Endothelial cell of umbilical vein (primary cell): ENCODE measurements around the gene PAX8. TPM values are rescaled to one million over a fixed set of nuclear protein-coding genes. Genes with fewer than 3 reads are reported as not detected.
"Not testable (repeated sequence)": the region's sequence is repeated elsewhere in the genome, so short reads cannot be mapped to it uniquely, and the experiment has no call there.

ENCODE experiments used
- BruUV-seq: library from RNA; stranded (reverse); fragments of 400-500 nt; replicated peaks from 2 replicates; lab custom pipeline; 2021; lab: Mats Ljungman, UMichigan
- CTCF ChIA-PET: fragments of 300-600, 350-600 bp; sonication (Branson Sonifier 250); formaldehyde crosslinking; loops from one replicate; lab custom pipeline; 2021; ENCODE audit warnings: antibody characterized with exemption, inconsistent platforms; lab: Charles Lee
- POLR2A ChIA-PET: fragments of 300-600, 350-600 bp; sonication (Branson Sonifier 250); formaldehyde crosslinking; loops from one replicate; lab custom pipeline; 2021; ENCODE audit warnings: antibody characterized with exemption, inconsistent platforms; lab: Charles Lee
- DNase-seq: peaks from one replicate; pipeline ENCODE4 v3.0.0-alpha.2; 2011; ENCODE audit warnings: low read depth, low spot score
- FAIRE-seq: peaks from 2 replicates; lab custom pipeline; 2011; peaks lifted over from hg19 to GRCh38; lab: Jason Lieb, UNC
- H2AFZ ChIP-seq: 2 replicates; pipeline ENCODE4 v1.6.0; 2012; ENCODE audit warnings: low read depth, low read length, control low read depth, inconsistent platforms
- H3K27ac ChIP-seq: 2 replicates; pipeline ENCODE4 v1.5.1; 2011; ENCODE audit warnings: low read depth, mild to moderate bottlenecking, control low read depth, low read length, moderate library complexity; ENCODE audit not compliant: insufficient read depth
- H3K27me3 ChIP-seq, 2 experiments: 2 replicates each; pipeline versions ENCODE4 v1.6.0 to v1.6.1; 2011; ENCODE audit warnings: low read length in 2 of 2, mixed read lengths in 1 of 2; ENCODE audit not compliant: control insufficient read depth in 2 of 2, insufficient read depth in 2 of 2
- H3K36me3 ChIP-seq, 2 experiments: 2 replicates in 1 of 2; 3 replicates in 1 of 2; pipeline ENCODE4 v1.5.1; 2011; ENCODE audit warnings: low read length in 2 of 2, mild to moderate bottlenecking in 1 of 2, moderate library complexity in 1 of 2; ENCODE audit not compliant: control insufficient read depth in 2 of 2, insufficient read depth in 2 of 2; ENCODE audit errors: extremely low read depth in 1 of 2
- H3K4me1 ChIP-seq: 3 replicates; pipeline ENCODE4 v1.5.1; 2011; ENCODE audit warnings: mild to moderate bottlenecking, low read length; ENCODE audit not compliant: control insufficient read depth, insufficient read depth; ENCODE audit errors: extremely low read depth
- H3K4me2 ChIP-seq: 2 replicates; pipeline ENCODE4 v1.6.1; 2011; ENCODE audit warnings: low read length, control low read depth, mixed read lengths; ENCODE audit not compliant: insufficient read depth
- H3K4me3 ChIP-seq, 3 experiments: fragments of 200-600 bp in 1 of 3; sonication (generic), shearing (Covaris generic) in 1 of 3; replicated peaks in 1 of 3; 2 replicates each; pipeline ENCODE4 v1.5.1; 2011 to 2016; ENCODE audit warnings: control low read depth in 3 of 3, low read length in 3 of 3, mild to moderate bottlenecking in 2 of 3, inconsistent platforms in 1 of 3, low read depth in 1 of 3, moderate library complexity in 1 of 3; ENCODE audit not compliant: insufficient read depth in 1 of 3
- H3K79me2 ChIP-seq: 2 replicates; pipeline ENCODE4 v1.6.0; 2012; ENCODE audit warnings: low read length, inconsistent platforms; ENCODE audit not compliant: control insufficient read depth, insufficient read depth
- H3K9ac ChIP-seq: replicated peaks from 2 replicates; pipeline ENCODE3; 2011; ENCODE audit warnings: low read length, control low read depth; ENCODE audit not compliant: insufficient read depth; ENCODE audit errors: extremely low read depth
- H3K9me1 ChIP-seq: replicated peaks from 3 replicates; pipeline ENCODE4 v1.6.0; 2011; ENCODE audit warnings: mild to moderate bottlenecking, low read length; ENCODE audit not compliant: control insufficient read depth, insufficient read depth; ENCODE audit errors: extremely low read depth
- H3K9me3 ChIP-seq: replicated peaks from 2 replicates; pipeline ENCODE4 v1.5.1; 2012; ENCODE audit warnings: low read length, inconsistent platforms; ENCODE audit not compliant: control insufficient read depth, insufficient read depth
- H4K20me1 ChIP-seq: replicated peaks from 2 replicates; pipeline ENCODE3; 2011; ENCODE audit warnings: mild to moderate bottlenecking, low read length; ENCODE audit not compliant: control insufficient read depth, insufficient read depth; ENCODE audit errors: extremely low read depth
- CTCF ChIP-seq, 2 donors: IDR thresholded peaks; 1 replicate in 1 of 2; 2 replicates in 1 of 2; pipeline ENCODE4 v1.5.1; 2011; ENCODE audit warnings: low read length in 2 of 2, mild to moderate bottlenecking in 2 of 2, moderate library complexity in 2 of 2, control low read depth in 1 of 2, inconsistent platforms in 1 of 2, low read depth in 1 of 2; ENCODE audit not compliant: insufficient read depth in 1 of 2; ENCODE audit errors: extremely low read depth in 1 of 2
- EZH2 ChIP-seq: IDR thresholded peaks from 2 replicates; pipeline ENCODE4 v1.6.1; 2012; ENCODE audit warnings: borderline replicate concordance, low read depth, mild to moderate bottlenecking, moderate library complexity, low read length, inconsistent platforms; ENCODE audit not compliant: severe bottlenecking
- FOS ChIP-seq: IDR thresholded peaks from 2 replicates; pipeline ENCODE4 v1.6.1; 2011; ENCODE audit warnings: mild to moderate bottlenecking, low read length, moderate library complexity, borderline replicate concordance; ENCODE audit not compliant: insufficient read depth
- GATA2 ChIP-seq: IDR thresholded peaks from 2 replicates; pipeline ENCODE4 v1.7.0; 2011; ENCODE audit warnings: low read depth, mild to moderate bottlenecking, moderate library complexity, mixed read lengths, low read length; ENCODE audit not compliant: insufficient read length, insufficient read depth
- JUN ChIP-seq: IDR thresholded peaks from 2 replicates; pipeline ENCODE4 v1.6.1; 2011; ENCODE audit warnings: borderline replicate concordance, low read depth; ENCODE audit not compliant: insufficient read length, insufficient read depth
- MAX ChIP-seq: IDR thresholded peaks from 2 replicates; pipeline ENCODE4 v1.6.1; 2011; ENCODE audit not compliant: insufficient read depth, insufficient read length
- MYC ChIP-seq: IDR thresholded peaks from one replicate; pipeline ENCODE4 v1.6.1; 2011; ENCODE audit warnings: mild to moderate bottlenecking, low read depth, low read length
- POLR2A ChIP-seq: IDR thresholded peaks from 2 replicates; pipeline ENCODE4 v1.6.1; 2012; ENCODE audit warnings: low read depth, mild to moderate bottlenecking, control low read depth, low read length
- POLR2AphosphoS5 ChIP-seq: IDR thresholded peaks from 2 replicates; pipeline ENCODE4 v1.6.1; 2012; ENCODE audit warnings: low read depth, mild to moderate bottlenecking, control low read depth, low read length, moderate library complexity; ENCODE audit not compliant: insufficient read depth
- dilution Hi-C: fragments of 300-500 bp; cut with MboI; formaldehyde crosslinking; loops from one replicate; pipeline ENCODE4 v1.15.0; 2019; ENCODE audit warnings: low sequenced_read_pairs; ENCODE audit not compliant: extremely low pct_ligation_motif_present
- intact Hi-C: fragments of 100-400 bp; cut with micrococcal nuclease; formaldehyde crosslinking; loops from one replicate; pipeline ENCODE4 v1.10.0; 2022
- polyA plus RNA-seq, 4 experiments: library from polyadenylated mRNA; depleted of rRNA in 3 of 4; stranded (reverse) in 3 of 4; unstranded in 1 of 4; fragments of >200 nt; gene quantifications; 2 replicates each; pipeline versions ENCODE4 v1.2.1 to v1.2.3, GENCODE V29; 2011 to 2012; ENCODE audit warnings: missing spikeins in 1 of 4
- total RNA-seq: library from RNA; stranded (reverse); gene quantifications from 2 replicates; pipeline ENCODE4 v1.2.3, GENCODE V29; 2021

PAX8 gene
- total and polyA plus RNA-seq, 2 donors (not counting 3 experiments of a cell fraction or from before 2014, with no cell fraction given): 0.22 to 0.62 TPM

GRCh38 chr2:113291191-113291590, 12.5 kb upstream of the PAX8 start:
- intact Hi-C loops: no loop called here
- DNase-seq: no peak
- dilution Hi-C loops: no loop called here
- Histone ChIP-seq H3K9ac (no peak overlapping the region), H4K20me1 (no peaks in the 10 kb centered on the region), H3K4me3 (no peak overlapping the region), H3K27me3 (peaks cover 12 to 26% of the 10 kb centered on the region in 2 experiments), H3K9me1 (no peaks in the 10 kb centered on the region), H3K9me3 (no peaks in the 10 kb centered on the region), H3K4me1 (no peaks in the 10 kb centered on the region), H3K4me2 (no peak overlapping the region), H3K79me2 (no peaks in the 10 kb centered on the region), H3K27ac (no peak overlapping the region), H3K36me3 (no peaks in the 10 kb centered on the region), H2AFZ (no peak overlapping the region)
- BruUV-seq: no TSS peak
- ChIA-PET POLR2A (no interaction called here), CTCF (no interaction called here)
- TF ChIP-seq MAX: no peak
- TF ChIP-seq POLR2AphosphoS5: no peak
- TF ChIP-seq EZH2: no peak
- TF ChIP-seq CTCF (IDR thresholded peaks at IDR 0.05; ENCODE audit: extremely low read depth in 1 of 2, insufficient read depth in 1 of 2, low read depth in 1 of 2, low read length in 2 of 2): no peak
- TF ChIP-seq GATA2: no peak
- no peak for TF ChIP-seq POLR2A
- TF ChIP-seq FOS: no peak
- TF ChIP-seq MYC: no peak
- no peak for TF ChIP-seq JUN
- no peak for FAIRE-seq

DNA sequence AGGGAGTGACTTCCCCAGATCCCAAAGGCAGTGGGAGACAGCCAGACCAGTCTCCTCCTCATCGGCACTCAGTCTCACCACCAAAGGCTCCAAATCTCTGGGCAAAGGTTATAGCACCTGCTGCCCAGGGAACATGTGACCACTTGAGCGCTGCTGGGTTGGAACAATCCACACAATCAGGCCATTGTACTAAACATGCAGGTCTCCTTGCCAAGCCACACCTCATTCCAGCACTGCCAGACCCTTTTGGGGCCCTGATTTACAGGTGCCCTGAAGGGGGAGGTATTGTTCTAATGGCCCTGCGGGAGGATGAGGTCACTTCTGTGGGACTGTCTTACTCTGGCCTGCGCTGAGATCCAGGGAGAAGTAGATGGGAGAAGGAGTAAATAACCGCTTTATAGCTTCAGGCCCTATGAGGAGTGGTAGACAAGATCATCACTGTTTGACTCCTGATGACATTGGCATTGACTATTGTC, 10.0 kb upstream of the PAX8 start:
- H3K27me3 ChIP-seq: peaks cover 12 to 28% of the 10 kb centered on the region in 2 experiments
- DNase-seq, FAIRE-seq, BruUV-seq, H3K4me2 ChIP-seq, dilution Hi-C loops, H3K9me3 ChIP-seq, H3K36me3 ChIP-seq, H3K79me2 ChIP-seq, H3K4me1 ChIP-seq, H3K9ac ChIP-seq, H3K4me3 ChIP-seq, CTCF ChIA-PET, H2AFZ ChIP-seq, POLR2A ChIA-PET, H3K9me1 ChIP-seq, intact Hi-C loops, H4K20me1 ChIP-seq, H3K27ac ChIP-seq: not testable (repeated sequence)

- H3K27me3 ChIP-seq: peaks cover 12 to 25% of the 10 kb centered on the region in 2 experiments
- H4K20me1 ChIP-seq, H3K9me1 ChIP-seq, BruUV-seq, H3K4me2 ChIP-seq, FAIRE-seq, CTCF ChIA-PET, H3K9me3 ChIP-seq, H3K36me3 ChIP-seq, H2AFZ ChIP-seq, dilution Hi-C loops, intact Hi-C loops, H3K9ac ChIP-seq, H3K79me2 ChIP-seq, POLR2A ChIA-PET, DNase-seq, H3K4me1 ChIP-seq, H3K27ac ChIP-seq, H3K4me3 ChIP-seq: not testable (repeated sequence)
Measured at GRCh38 chr2:113288117-113288673, 9.5 kb upstream of the PAX8 start.
